Measurements from ENCODE around the gene SLC8A2. TPM values are rescaled to one million over a fixed set of nuclear protein-coding genes. Genes with fewer than 3 reads are reported as not detected.
"Not testable (repeated sequence)": the region's sequence is repeated elsewhere in the genome, so short reads cannot be mapped to it uniquely, and the experiment has no call there.

SLC8A2 gene
- total RNA-seq, 1 experiment from 2014 or later: 3.8 TPM

- in situ Hi-C loops (cut with HindIII; ENCODE audit: low sequenced_read_pairs): no loop called here
These were observed 52.5 kb downstream of the SLC8A2 start, which contains the start of gene MEIS3 for GRCh38 chr19:47419030-47419783. TSS of gene MEIS3 (minus strand) at chr19:47419527. CDS start at chr19:47419081, 446 bp downstream.

GRCh38 chr19:47418692-47419029 lies 53.0 kb downstream of the SLC8A2 start:
- in situ Hi-C loops (cut with HindIII; ENCODE audit: low sequenced_read_pairs): no loop called here
- DNase-seq (ENCODE audit: low spot score): no peak

More at GRCh38 chr19:47419030-47419783, 52.5 kb downstream of the SLC8A2 start, which contains the start of gene MEIS3:
- no peak for DNase-seq (ENCODE audit: low spot score)

GRCh38 chr19:47417746-47418691 lies 53.7 kb downstream of the SLC8A2 start:
- in situ Hi-C loops (cut with HindIII; ENCODE audit: low sequenced_read_pairs): no loop called here
- DNase-seq (ENCODE audit: low spot score): peak; percentile 28

- in situ Hi-C loops (cut with HindIII; ENCODE audit: low sequenced_read_pairs): no loop called here
- no peak for DNase-seq (ENCODE audit: low spot score)
These were observed 54.5 kb downstream of the SLC8A2 start for GRCh38 chr19:47417107-47417745.

- DNase-seq (ENCODE audit: low spot score): no peak
- in situ Hi-C loops (cut with HindIII; ENCODE audit: low sequenced_read_pairs): no loop called here
These were observed 55.1 kb downstream of the SLC8A2 start for GRCh38 chr19:47416643-47416985.

GRCh38 chr19:47415953-47416642 lies 55.6 kb downstream of the SLC8A2 start:
- in situ Hi-C loops (cut with HindIII; ENCODE audit: low sequenced_read_pairs): no loop called here
- DNase-seq (ENCODE audit: low spot score): no peak

- in situ Hi-C loops (cut with HindIII; ENCODE audit: low sequenced_read_pairs): no loop called here
- no peak for DNase-seq (ENCODE audit: low spot score)
These were observed 57.2 kb downstream of the SLC8A2 start for GRCh38 chr19:47414469-47414868.

GRCh38 chr19:47413941-47414340 lies 57.8 kb downstream of the SLC8A2 start:
- DNase-seq (ENCODE audit: low spot score): no peak
- in situ Hi-C loops (cut with HindIII; ENCODE audit: low sequenced_read_pairs): no loop called here

GRCh38 chr19:47411696-47412095 lies 60.0 kb downstream of the SLC8A2 start:
- DNase-seq (ENCODE audit: low spot score); in situ Hi-C loops (cut with HindIII; ENCODE audit: low sequenced_read_pairs): not testable (repeated sequence)

GRCh38 chr19:47411101-47411500 lies 60.6 kb downstream of the SLC8A2 start:
- in situ Hi-C loops (cut with HindIII; ENCODE audit: low sequenced_read_pairs): no loop called here

GRCh38 chr19:47408156-47408938 lies 63.3 kb downstream of the SLC8A2 start:
- in situ Hi-C loops (cut with HindIII; ENCODE audit: low sequenced_read_pairs): no loop called here
- DNase-seq (ENCODE audit: low spot score): no peak

More at GRCh38 chr19:47411101-47411500, 60.6 kb downstream of the SLC8A2 start:
- no peak for DNase-seq (ENCODE audit: low spot score)

- DNase-seq (ENCODE audit: low spot score): no peak
- in situ Hi-C loops (cut with HindIII; ENCODE audit: low sequenced_read_pairs): no loop called here
These were observed 64.3 kb downstream of the SLC8A2 start for GRCh38 chr19:47407417-47407774.

GRCh38 chr19:47406711-47407416 lies 64.8 kb downstream of the SLC8A2 start:
- no peak for DNase-seq (ENCODE audit: low spot score)
- in situ Hi-C loops (cut with HindIII; ENCODE audit: low sequenced_read_pairs): no loop called here

- in situ Hi-C loops (cut with HindIII; ENCODE audit: low sequenced_read_pairs): no loop called here
- no peak for DNase-seq (ENCODE audit: low spot score)
These were observed 65.8 kb downstream of the SLC8A2 start for GRCh38 chr19:47405854-47406417.

- no peak for DNase-seq (ENCODE audit: low spot score)
- in situ Hi-C loops (cut with HindIII; ENCODE audit: low sequenced_read_pairs): no loop called here
These were observed 66.5 kb downstream of the SLC8A2 start for GRCh38 chr19:47405197-47405550.

GRCh38 chr19:47404334-47405196 lies 67.1 kb downstream of the SLC8A2 start:
- in situ Hi-C loops (cut with HindIII; ENCODE audit: low sequenced_read_pairs): no loop called here

GRCh38 chr19:47402504-47402903 lies 69.2 kb downstream of the SLC8A2 start:
- in situ Hi-C loops (cut with HindIII; ENCODE audit: low sequenced_read_pairs): no loop called here
- DNase-seq (ENCODE audit: low spot score): no peak

More at GRCh38 chr19:47404334-47405196, 67.1 kb downstream of the SLC8A2 start:
- no peak for DNase-seq (ENCODE audit: low spot score)
